ENCODE data around the gene GSK3A.

The GSK3A gene

GRCh38 chr19:42198676-42199439 lies 43.5 kb downstream of the GSK3A start:
- DNase-seq = no peak

- DNase-seq = no peak
Measured at GRCh38 chr19:42197375-42197817, 45.0 kb downstream of the GSK3A start.

GRCh38 chr19:42196011-42197001 lies 46.1 kb downstream of the GSK3A start:
- DNase-seq = no peak

GRCh38 chr19:42193706-42194105 lies 48.7 kb downstream of the GSK3A start:
- no peak for DNase-seq

- DNase-seq = no peak
Measured at GRCh38 chr19:42193294-42193693, 49.1 kb downstream of the GSK3A start.

GRCh38 chr19:42191855-42192254 lies 50.5 kb downstream of the GSK3A start:
- peak; percentile 41 for DNase-seq

GRCh38 chr19:42191330-42191729 lies 51.1 kb downstream of the GSK3A start:
- DNase-seq = no peak

- no peak for DNase-seq
Measured at GRCh38 chr19:42189133-42189532, 53.3 kb downstream of the GSK3A start.

- no peak for DNase-seq
Measured at GRCh38 chr19:42188665-42189064, 53.7 kb downstream of the GSK3A start.

GRCh38 chr19:42185277-42185676 lies 57.1 kb downstream of the GSK3A start:
- DNase-seq = peak; percentile 50

GRCh38 chr19:42184401-42184861 lies 58.0 kb downstream of the GSK3A start:
- peak; percentile 88 for DNase-seq

All from fibroblast of skin of scalp (primary cell).